WERI-Rb-1 (cell line): Measurements from ENCODE around the gene RIN3.

Experiments
- DNase-seq: peaks from one replicate; pipeline ENCODE4 v3.0.0-alpha.2; 2020
- H3K27ac ChIP-seq: fragments of 250-450 bp; sonication (Bioruptor Pico); 2 replicates; pipeline ENCODE4 v1.5.1; 2020; ENCODE audit warnings: mild to moderate bottlenecking, moderate library complexity
- H3K27me3 ChIP-seq: fragments of 250-450 bp; sonication (Bioruptor Pico); 2 replicates; pipeline ENCODE4 v1.5.1; 2021; ENCODE audit warnings: mild to moderate bottlenecking, low read depth, moderate library complexity; ENCODE audit not compliant: insufficient read depth, severe bottlenecking
- H3K36me3 ChIP-seq: fragments of 250-450 bp; sonication (Bioruptor Pico); 2 replicates; pipeline ENCODE4 v1.5.1; 2020; ENCODE audit warnings: mild to moderate bottlenecking, moderate library complexity
- H3K4me3 ChIP-seq: 2 replicates; pipeline ENCODE4 v1.5.1; 2011; ENCODE audit warnings: low read depth, mild to moderate bottlenecking, control low read depth, low read length
- H3K9me3 ChIP-seq: fragments of 250-450 bp; sonication (Bioruptor Pico); 2 replicates; pipeline ENCODE4 v1.5.1; 2021; ENCODE audit warnings: mild to moderate bottlenecking, moderate library complexity; ENCODE audit not compliant: severe bottlenecking
- TF ChIP-seq, protein P1 (sequence below): IDR thresholded peaks from 2 replicates; pipeline ENCODE4 v1.5.1; 2011; ENCODE audit warnings: low read depth, mild to moderate bottlenecking, control low read depth, inconsistent platforms, low read length

RIN3 gene, protein sequence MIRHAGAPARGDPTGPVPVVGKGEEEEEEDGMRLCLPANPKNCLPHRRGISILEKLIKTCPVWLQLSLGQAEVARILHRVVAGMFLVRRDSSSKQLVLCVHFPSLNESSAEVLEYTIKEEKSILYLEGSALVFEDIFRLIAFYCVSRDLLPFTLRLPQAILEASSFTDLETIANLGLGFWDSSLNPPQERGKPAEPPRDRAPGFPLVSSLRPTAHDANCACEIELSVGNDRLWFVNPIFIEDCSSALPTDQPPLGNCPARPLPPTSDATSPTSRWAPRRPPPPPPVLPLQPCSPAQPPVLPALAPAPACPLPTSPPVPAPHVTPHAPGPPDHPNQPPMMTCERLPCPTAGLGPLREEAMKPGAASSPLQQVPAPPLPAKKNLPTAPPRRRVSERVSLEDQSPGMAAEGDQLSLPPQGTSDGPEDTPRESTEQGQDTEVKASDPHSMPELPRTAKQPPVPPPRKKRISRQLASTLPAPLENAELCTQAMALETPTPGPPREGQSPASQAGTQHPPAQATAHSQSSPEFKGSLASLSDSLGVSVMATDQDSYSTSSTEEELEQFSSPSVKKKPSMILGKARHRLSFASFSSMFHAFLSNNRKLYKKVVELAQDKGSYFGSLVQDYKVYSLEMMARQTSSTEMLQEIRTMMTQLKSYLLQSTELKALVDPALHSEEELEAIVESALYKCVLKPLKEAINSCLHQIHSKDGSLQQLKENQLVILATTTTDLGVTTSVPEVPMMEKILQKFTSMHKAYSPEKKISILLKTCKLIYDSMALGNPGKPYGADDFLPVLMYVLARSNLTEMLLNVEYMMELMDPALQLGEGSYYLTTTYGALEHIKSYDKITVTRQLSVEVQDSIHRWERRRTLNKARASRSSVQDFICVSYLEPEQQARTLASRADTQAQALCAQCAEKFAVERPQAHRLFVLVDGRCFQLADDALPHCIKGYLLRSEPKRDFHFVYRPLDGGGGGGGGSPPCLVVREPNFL

DNA sequence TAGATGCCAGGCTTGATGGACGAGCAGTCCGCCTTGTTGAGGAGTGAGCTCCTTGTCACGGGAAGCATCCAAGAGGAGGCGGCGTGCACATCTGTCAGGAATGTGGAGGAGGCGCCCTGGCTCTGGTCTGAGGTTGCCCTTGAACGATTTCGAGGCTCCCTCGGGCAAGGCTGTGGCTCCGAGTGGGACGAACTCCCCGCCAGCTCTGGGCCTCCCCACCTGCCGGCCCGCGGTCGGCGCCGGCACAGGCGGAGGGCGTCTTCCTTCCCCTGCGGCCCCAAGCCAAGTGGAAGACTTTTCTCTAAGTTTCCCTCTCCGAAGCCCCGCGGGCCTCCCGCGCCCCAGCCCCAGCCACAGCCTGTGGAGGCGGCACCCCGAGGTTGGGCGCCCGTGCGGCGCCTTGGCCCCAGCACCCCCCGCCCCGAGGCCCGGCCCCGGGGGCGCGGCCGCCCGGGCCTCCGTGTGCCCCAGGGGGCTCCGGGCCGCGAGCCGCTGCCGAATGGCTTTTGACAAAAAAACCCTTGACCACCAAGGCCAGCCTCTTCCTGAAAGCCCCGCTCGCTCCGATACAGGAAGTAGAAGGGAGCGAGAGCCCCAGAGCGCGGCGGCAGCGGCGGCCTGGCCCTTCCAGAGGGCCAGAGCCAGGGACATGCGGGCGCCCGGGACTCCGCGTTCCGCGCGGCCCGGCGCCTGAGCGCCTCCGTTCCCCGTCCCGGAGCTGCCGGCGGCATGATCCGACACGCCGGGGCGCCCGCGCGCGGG lies at the start of gene RIN3:
TSS of gene RIN3 (plus strand) at position 578 of the 762 bp plus-strand sequence. CDS start at position 730, 152 bp downstream.
- no peak for DNase-seq
- no peaks in the 10 kb centered on the region for H3K9me3 ChIP-seq
- TF ChIP-seq, protein P1, sequence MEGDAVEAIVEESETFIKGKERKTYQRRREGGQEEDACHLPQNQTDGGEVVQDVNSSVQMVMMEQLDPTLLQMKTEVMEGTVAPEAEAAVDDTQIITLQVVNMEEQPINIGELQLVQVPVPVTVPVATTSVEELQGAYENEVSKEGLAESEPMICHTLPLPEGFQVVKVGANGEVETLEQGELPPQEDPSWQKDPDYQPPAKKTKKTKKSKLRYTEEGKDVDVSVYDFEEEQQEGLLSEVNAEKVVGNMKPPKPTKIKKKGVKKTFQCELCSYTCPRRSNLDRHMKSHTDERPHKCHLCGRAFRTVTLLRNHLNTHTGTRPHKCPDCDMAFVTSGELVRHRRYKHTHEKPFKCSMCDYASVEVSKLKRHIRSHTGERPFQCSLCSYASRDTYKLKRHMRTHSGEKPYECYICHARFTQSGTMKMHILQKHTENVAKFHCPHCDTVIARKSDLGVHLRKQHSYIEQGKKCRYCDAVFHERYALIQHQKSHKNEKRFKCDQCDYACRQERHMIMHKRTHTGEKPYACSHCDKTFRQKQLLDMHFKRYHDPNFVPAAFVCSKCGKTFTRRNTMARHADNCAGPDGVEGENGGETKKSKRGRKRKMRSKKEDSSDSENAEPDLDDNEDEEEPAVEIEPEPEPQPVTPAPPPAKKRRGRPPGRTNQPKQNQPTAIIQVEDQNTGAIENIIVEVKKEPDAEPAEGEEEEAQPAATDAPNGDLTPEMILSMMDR: no peak
- H3K36me3 ChIP-seq: no peaks in the 10 kb centered on the region
- no peak within 1 kb of the TSS for H3K27ac ChIP-seq
- H3K27me3 ChIP-seq: no peaks in the 10 kb centered on the region
- no peak within 1 kb of the TSS for H3K4me3 ChIP-seq

DNA sequence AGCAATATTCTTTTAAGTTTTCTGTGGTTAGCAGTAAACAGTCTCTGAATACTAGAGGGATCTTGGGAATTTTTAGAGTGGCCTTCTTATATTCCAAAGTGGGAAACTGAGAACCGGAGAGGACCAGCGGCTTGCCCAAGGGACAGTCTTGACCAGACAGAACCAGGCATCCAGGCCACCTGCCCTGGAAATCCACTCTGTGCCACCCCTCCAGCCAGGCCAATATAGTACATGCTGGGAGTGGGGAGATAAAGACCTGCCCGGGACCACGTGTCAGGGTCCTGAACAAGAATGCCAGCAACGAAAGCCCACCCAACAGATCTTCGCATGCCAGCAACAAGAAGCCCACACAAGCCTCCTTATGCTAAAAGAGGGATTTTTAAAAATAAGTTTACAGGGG lies 49.4 kb upstream of the RIN3 start:
- Histone ChIP-seq H3K4me3 (no peak overlapping the region), H3K27me3 (no peaks in the 10 kb centered on the region), H3K9me3 (peaks cover 7% of the 10 kb centered on the region), H3K27ac (no peak overlapping the region), H3K36me3 (no peaks in the 10 kb centered on the region)
- no peak for DNase-seq
- TF ChIP-seq, protein P1: no peak

DNA sequence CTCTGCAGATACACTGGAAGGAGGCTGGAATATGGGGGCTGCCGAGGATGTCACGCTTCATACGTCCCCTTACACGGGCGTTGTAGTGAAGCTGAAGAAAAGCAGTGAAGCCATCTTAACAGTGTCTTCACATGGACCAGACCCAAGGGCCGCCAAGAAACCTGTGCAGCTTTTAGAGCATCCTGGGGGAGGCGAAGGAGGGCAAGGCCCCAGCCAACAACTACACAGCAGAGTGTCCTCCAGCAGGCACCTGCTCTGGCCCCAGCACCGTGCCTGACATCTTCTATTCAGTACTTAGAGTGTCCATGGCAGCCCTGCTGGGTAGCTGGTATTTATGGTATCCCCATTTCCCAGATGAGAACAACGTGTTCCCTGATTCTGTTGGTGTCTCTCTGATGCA lies 48.9 kb upstream of the RIN3 start:
- TF ChIP-seq, protein P1: no peak; the same call in 1 of the 2 replicates
- Histone ChIP-seq H3K9me3 (peaks cover 7% of the 10 kb centered on the region), H3K4me3 (no peak overlapping the region), H3K27ac (no peak overlapping the region), H3K36me3 (no peaks in the 10 kb centered on the region), H3K27me3 (no peaks in the 10 kb centered on the region)
- no peak for DNase-seq

DNA sequence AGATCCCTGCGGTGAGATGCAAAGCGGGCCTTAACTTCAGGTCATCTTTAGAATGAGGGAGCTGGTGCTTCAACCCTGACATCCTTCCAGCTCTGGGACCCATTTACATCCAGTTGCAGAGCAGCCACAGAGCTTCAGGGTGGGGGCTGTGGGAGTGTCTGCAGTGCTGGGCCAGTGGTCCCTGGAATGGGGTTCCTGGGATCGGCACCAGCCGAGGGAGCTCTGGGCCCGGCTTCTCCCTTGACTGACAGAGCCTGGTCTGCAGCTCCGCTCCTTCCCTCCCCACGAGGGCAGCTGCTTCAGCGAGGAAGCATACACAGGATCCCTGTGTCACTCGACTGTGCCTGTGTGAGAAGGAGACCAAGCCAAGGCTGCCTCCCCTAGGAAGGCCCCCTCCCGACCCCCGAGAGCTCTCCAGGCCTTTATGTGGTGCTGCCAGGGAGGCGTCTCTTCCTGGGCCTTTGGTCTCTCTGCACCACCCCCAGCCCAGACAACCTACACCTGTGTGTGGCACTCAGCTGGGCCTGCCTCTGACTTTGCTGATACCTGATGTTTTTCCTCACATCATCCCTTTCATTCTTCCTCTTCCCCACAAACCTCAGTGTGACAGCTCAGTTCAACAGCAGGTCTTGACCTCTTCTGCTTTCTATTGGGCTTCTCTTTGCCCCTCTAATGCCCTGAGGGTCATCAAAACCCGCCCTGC lies 48.1 kb upstream of the RIN3 start:
- Histone ChIP-seq H3K9me3 (peaks cover 7% of the 10 kb centered on the region), H3K27ac (no peak overlapping the region), H3K27me3 (no peaks in the 10 kb centered on the region), H3K4me3 (no peak overlapping the region), H3K36me3 (no peaks in the 10 kb centered on the region)
- TF ChIP-seq, protein P1: no peak
- DNase-seq: no peak

DNA sequence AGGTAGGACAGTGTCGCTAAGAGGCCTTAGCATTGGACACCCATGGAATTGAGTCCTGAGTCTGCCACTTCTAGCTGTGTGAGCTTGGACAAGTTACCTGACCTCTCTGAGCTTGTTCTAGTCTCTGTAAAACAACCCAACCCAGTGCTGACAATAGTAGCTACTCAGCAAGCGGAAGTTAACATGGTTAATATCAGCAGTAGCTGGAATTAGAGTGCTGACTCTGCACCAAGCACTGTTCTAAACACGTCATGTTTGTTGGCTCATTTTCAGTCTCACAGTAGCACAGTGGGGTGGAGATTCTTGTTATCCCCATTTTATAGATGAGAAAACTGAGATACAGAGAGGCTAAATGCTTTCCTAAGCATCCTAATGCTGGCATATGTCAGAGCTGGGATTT lies 47.5 kb upstream of the RIN3 start:
- no peak for DNase-seq
- Histone ChIP-seq H3K4me3 (no peak overlapping the region), H3K9me3 (peaks cover 7% of the 10 kb centered on the region), H3K36me3 (no peaks in the 10 kb centered on the region), H3K27me3 (no peaks in the 10 kb centered on the region), H3K27ac (no peak overlapping the region)
- TF ChIP-seq, protein P1: no peak
